RWPE2 (cell line): ENCODE measurements around the gene STK35.

Experiments used
- ATAC-seq: fragments of 200-7000 bp; cut with Tn5 transposase; 3 replicates; pipeline ENCODE4 v1.9.1; 2021; ENCODE audit warnings: low read depth
- DNase-seq: peaks from one replicate; pipeline ENCODE4 v3.0.0-alpha.2; 2020; ENCODE audit warnings: low spot score
- H3K27ac ChIP-seq: fragments of 450-650 bp; 2 replicates; pipeline ENCODE4 v1.5.1; 2017; ENCODE audit warnings: mild to moderate bottlenecking; ENCODE audit not compliant: poor library complexity, severe bottlenecking
- H3K27me3 ChIP-seq: fragments of 250-450 bp; sonication (Bioruptor Pico); 2 replicates; pipeline ENCODE4 v1.5.1; 2021; ENCODE audit warnings: mild to moderate bottlenecking, moderate library complexity; ENCODE audit not compliant: insufficient read depth, poor library complexity, severe bottlenecking
- H3K36me3 ChIP-seq: fragments of 250-450 bp; sonication (Bioruptor Pico); 2 replicates; pipeline ENCODE4 v1.5.1; 2020; ENCODE audit warnings: low read depth, mild to moderate bottlenecking, moderate library complexity
- H3K4me1 ChIP-seq: fragments of 250-450 bp; sonication (Bioruptor Pico); 2 replicates; pipeline ENCODE4 v1.5.1; 2021; ENCODE audit warnings: mild to moderate bottlenecking, moderate library complexity; ENCODE audit not compliant: insufficient read depth, poor library complexity, severe bottlenecking
- H3K4me3 ChIP-seq: fragments of 250-450 bp; sonication (Bioruptor Pico); 2 replicates; pipeline ENCODE4 v1.5.1; 2021; ENCODE audit warnings: mild to moderate bottlenecking, moderate library complexity; ENCODE audit not compliant: severe bottlenecking
- H3K9me3 ChIP-seq: fragments of 250-450 bp; sonication (Bioruptor Pico); 2 replicates; pipeline ENCODE4 v1.5.1; 2021; ENCODE audit warnings: mild to moderate bottlenecking, moderate library complexity; ENCODE audit not compliant: severe bottlenecking
- CTCF ChIP-seq: fragments of 450-650 bp; IDR thresholded peaks from one replicate; pipeline ENCODE4 v1.5.1; 2017; ENCODE audit warnings: mild to moderate bottlenecking, moderate library complexity; ENCODE audit not compliant: poor library complexity, severe bottlenecking

STK35 gene

GRCh38 chr20:2059411-2059810, 42.2 kb upstream of the STK35 start:
- no peak for TF ChIP-seq CTCF
- DNase-seq (no peak), ATAC-seq (no peak)
- H3K9me3 ChIP-seq, result no peaks in the 10 kb centered on the region
- H3K27ac ChIP-seq, result no peak overlapping the region
- H3K4me3 ChIP-seq, result no peak overlapping the region
- H3K36me3 ChIP-seq, result no peaks in the 10 kb centered on the region
- no peaks in the 10 kb centered on the region for H3K4me1 ChIP-seq
- no peaks in the 10 kb centered on the region for H3K27me3 ChIP-seq

GRCh38 chr20:2065099-2065498, 36.5 kb upstream of the STK35 start:
- DNase-seq (no peak), ATAC-seq (no peak)
- H3K27me3 ChIP-seq, result peaks cover 34% of the 10 kb centered on the region
- no peak overlapping the region for H3K27ac ChIP-seq
- no peak overlapping the region for H3K4me3 ChIP-seq
- no peaks in the 10 kb centered on the region for H3K4me1 ChIP-seq
- H3K9me3 ChIP-seq, result no peaks in the 10 kb centered on the region
- TF ChIP-seq CTCF, result no peak
- no peaks in the 10 kb centered on the region for H3K36me3 ChIP-seq

GRCh38 chr20:2066461-2067122, 35.0 kb upstream of the STK35 start:
- DNase-seq, result no peak

GRCh38 chr20:2080532-2081224, 20.9 kb upstream of the STK35 start:
- no peaks in the 10 kb centered on the region for H3K4me1 ChIP-seq
- ATAC-seq (no peak), DNase-seq (no peak)
- no peak overlapping the region for H3K4me3 ChIP-seq
- peaks cover 5% of the 10 kb centered on the region for H3K27me3 ChIP-seq
- H3K36me3 ChIP-seq, result no peaks in the 10 kb centered on the region
- no peak overlapping the region for H3K27ac ChIP-seq
- H3K9me3 ChIP-seq, result no peaks in the 10 kb centered on the region
- TF ChIP-seq CTCF, result no peak

More at GRCh38 chr20:2066461-2067122, 35.0 kb upstream of the STK35 start:
- H3K36me3 ChIP-seq, result no peaks in the 10 kb centered on the region
- ATAC-seq, result no peak
- TF ChIP-seq CTCF, result no peak
- H3K4me3 ChIP-seq, result no peak overlapping the region
- peaks cover 34% of the 10 kb centered on the region for H3K27me3 ChIP-seq
- no peak overlapping the region for H3K27ac ChIP-seq
- no peaks in the 10 kb centered on the region for H3K9me3 ChIP-seq
- H3K4me1 ChIP-seq, result no peaks in the 10 kb centered on the region

GRCh38 chr20:2084703-2085102, 16.9 kb upstream of the STK35 start:
- DNase-seq (no peak), ATAC-seq (no peak)
- no peaks in the 10 kb centered on the region for H3K36me3 ChIP-seq
- peaks cover 24% of the 10 kb centered on the region for H3K27me3 ChIP-seq
- no peaks in the 10 kb centered on the region for H3K4me1 ChIP-seq
- no peak overlapping the region for H3K27ac ChIP-seq
- H3K9me3 ChIP-seq, result no peaks in the 10 kb centered on the region
- no peak overlapping the region for H3K4me3 ChIP-seq
- no peak for TF ChIP-seq CTCF
